NCI-H510A treated with DMSO at 0.1 percent for 48 hours (cell line): ENCODE results near the gene CDC34.

Experiments used
- DNase-seq: peaks from one replicate; lab custom pipeline; 2025; lab: John Stamatoyannopoulos, UW

CDC34 gene

GRCh38 chr19:588741-589692 is 57.5 kb downstream of the CDC34 start:
- peak; percentile 31 for DNase-seq

GRCh38 chr19:589693-590395 is 58.3 kb downstream of the CDC34 start, which contains the start of gene HCN2:
Gene HCN2 (plus strand): TSS chr19:589881. CDS start chr19:589946, 65 bp downstream.
- no peak for DNase-seq

- peak; percentile 16 for DNase-seq
Observed at GRCh38 chr19:590396-590745, 58.8 kb downstream of the CDC34 start.

- DNase-seq, result no peak
Observed at GRCh38 chr19:590750-591098, 59.2 kb downstream of the CDC34 start.

GRCh38 chr19:591099-591958 is 59.8 kb downstream of the CDC34 start:
- DNase-seq, result no peak
